Stimulated activated CD4-positive, alpha-beta T cell treated with anti-CD3 and anti-CD28 coated beads, Interleukin-4, amount 100 ng/mL, for 4 hours (primary cell): ENCODE data around the gene P2RX3.

Experiments
- DNase-seq, 2 experiments: peaks; one replicate each; pipeline ENCODE4 v3.0.0-alpha.2; 2020

P2RX3 gene

DNA sequence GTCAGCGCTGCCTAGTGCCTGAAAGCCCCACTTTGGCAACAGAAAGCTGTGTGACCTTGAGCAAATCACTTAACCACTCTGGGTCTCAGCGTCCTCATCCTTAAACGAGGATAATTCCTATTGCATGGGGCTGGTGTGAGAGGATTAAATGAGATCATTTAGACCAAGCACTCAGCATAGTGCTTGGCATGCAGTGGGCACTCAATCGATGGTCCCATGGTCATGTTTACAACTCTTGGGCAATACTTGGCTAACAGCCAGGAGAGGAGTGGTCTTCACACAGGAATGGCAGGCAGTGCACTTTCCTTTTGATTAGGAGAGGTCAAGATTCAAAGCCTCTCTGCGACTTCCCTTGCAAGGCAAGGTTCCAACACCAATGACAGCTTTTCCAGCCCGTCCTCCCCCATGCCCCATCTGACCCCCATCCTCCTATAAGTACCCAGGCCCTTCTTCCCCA, 27.5 kb upstream of the P2RX3 start:
- DNase-seq: no peak

DNA sequence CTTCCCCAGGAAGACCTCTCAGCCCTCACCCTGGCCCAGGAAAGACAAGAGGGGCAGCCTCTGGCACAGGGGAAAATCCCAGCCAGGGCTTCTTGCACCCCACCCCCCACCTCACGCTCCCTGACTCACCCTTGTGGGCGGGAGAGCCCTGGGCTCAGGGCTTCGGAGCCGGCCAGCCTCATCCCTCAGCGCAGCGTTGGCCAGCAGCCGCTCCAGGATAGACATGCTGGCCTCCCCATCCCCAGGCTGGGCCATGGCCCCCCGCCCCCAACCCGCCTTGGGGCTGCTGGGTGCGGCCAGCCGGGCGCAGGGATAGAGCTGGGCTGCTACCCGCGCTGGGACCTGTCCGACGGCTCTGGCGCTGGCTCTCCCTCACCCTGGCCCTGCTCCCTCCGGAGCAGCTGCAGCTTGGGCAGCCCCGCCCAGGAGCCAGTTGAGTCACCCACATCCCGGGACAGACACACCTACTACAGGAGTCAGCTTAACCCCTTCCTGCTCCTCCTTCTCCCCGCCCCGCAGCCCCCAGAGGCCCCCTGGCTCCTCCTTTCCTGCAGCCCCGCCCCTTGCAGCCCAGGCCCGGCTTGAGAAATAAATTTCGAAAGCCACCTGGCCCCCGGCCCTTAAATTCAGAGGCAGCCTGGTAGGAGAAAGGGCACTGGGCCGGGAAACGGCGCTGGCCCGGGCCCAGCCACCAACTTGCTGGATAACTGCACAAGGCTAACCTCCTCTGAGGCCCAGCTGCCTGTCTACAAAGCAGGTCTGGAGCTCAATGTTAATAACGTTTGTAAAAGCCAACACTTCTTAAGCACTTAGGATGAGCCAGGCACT, 26.8 kb upstream of the P2RX3 start:
- DNase-seq: peak; percentile 53 to 61

DNA sequence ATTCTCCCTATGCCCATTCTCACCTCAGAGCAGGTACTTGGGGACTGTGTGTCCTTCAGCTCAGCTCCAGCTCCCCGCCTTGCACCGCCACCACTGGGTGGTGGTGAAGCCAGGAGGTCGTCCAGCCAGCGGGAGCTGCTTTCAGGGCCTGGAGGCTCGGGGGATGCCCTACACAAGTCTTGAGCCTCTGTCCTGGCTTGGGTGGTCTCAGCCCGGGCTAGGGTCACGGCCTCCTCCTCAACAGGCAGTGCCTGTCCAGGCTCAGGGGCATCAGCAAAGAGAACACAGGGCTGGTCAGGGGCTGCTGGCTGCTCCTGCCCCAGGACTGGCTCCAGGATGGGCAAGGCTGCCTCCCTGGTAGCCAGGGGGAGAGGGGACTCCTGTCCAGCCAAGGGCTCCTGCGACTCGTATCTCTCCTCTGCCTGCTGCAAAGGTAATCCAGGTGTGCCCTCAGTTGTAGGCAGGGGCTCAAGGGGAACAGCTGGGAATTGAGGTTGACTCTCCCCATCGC, 25.6 kb upstream of the P2RX3 start:
- no peak for DNase-seq

DNA sequence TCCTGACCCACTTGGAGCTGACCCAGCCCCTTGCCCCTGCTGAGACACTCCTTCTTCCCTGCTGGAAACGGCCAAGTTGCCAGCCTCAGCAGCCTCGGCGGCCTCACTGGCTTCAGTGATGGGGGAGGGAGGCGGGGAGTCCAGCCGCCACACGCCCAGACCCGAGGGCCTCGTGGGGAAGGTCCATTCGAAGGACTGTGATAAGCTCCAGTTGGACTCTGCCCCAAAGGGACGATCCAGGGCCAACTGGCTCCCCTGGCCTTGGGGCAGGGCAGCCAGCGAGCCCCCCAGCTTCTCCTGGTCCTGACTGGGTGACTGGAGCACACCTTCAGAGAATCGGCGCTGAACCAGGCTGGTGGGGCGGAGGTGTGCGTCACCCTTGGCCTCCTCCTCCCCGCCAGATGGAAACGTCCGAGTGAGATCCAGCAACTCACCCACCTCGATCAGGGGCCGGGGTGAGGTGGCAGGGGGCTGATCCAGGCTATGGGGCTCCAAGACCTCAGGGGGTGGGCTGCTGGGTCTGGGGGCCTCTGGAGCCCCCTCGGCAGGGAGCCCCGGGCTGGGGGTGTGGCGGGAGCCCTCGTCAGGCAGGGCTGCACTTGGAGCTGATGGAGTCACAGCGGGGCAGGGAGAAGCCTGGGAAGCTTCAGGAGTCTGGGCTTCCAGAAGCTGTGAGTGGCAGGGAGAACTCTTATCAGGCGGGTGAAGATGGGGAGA, 24.9 kb upstream of the P2RX3 start:
- DNase-seq: no peak

DNA sequence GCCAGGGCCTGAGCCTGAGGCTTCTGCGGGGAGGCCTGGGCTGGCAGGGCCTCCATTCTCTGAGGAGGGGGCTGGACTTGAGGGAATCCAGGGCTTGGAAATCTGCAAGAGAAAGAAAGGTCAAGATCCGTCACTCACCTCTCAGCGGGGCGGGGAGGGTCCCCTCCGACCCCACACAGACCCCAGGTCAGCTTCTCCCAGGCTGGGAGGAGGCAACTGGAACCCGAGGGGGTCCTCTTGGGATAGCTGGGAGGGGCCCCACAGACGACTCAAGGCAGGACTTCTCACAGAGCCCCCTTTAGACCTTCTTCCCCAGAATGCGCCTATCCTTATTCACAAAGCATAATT, 24.4 kb upstream of the P2RX3 start:
- no peak for DNase-seq

DNA sequence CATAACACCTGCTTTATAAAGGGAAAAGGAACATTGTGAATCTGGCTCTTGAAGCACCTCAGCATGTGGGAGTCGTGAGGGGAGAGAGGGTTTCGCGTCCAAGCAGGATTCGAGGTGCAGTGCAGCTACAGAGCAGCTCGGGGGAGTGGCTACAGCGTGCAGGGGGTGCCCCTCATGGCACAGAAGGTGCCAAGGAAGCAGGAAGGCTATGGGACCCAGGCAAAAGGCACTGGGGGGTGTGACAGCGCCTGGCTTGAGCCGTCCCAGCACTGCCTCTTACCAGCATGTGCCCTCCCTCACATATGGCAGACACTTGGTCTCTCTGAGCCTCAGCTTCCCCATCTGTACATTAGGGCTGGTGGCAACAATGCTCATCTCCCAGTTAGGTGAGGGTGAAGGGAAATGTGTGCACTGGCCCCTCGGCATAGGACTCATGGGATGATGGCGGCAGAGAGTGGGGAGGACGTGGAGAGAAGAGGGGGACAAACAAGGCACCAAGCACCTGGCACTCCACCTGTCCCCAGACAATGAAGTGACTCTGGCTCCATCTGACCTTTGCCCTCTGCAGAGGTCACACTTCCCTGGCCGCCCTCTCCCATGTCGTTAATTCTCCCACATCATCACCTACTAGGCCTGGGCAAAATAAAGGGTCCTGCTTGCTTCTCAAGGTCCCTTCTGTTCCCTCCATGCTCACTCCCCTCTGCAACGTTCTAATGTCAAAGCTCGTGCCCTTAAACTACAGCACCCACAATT, 23.8 kb upstream of the P2RX3 start:
- no peak for DNase-seq

DNA sequence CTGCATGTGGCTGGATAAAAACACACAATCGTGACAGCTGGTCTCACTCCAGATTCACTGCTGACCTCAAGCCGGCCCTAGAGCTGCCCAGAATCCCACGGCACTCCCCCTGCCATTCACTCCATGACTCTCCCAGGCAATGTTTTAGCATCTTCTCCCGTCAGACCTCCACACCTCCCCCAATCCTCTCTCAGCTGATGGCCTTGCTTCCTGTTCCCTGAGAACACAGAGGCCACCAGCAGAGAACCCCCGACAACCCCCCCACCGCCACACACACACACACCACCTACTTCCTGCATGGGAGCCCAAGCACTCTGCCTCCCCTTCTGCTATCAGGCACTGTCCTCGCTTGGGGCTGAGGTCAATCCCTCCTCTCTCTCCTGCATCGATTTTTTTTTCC, 22.7 kb upstream of the P2RX3 start:
- DNase-seq: no peak

DNA sequence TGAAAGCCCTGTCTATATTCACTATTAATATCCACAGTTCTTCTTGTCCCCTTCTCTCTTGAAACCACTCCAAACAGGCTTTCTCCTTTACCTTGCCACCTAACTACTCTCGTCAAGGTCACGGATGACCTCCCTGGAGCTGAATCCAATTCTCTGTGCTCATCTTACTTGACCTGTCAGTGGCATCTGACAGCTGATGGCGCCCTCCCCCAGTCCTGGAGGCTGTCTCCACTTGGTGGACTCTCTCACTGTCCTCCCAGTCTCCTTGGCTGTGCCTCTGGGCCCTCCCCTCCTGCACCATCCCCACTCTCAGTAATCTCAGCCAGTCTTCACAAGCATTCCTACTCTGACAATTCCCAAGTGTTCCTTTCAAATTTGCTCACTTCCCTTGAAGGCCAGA, 22.1 kb upstream of the P2RX3 start:
- no peak for DNase-seq

DNA sequence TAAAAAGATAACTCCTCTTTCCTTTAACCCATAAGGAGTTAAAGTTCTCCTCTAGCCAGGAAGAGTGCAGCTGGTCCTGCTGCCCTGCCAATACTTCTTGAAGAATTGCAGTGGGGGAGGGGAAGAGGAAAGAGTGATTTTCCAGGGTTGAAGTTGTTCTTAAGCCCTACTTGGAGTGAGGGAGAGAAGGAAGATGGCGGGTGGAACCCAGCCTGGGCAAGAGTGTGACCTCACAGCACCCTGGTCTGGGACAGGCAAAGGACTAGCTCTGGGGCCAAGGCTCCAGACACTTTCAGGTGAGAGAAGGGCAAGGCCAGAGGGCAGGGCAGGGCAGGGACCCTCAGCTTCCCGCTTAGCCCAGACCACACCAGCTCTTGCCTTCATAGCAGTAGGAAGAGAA, 20.0 kb upstream of the P2RX3 start:
- no peak for DNase-seq

DNA sequence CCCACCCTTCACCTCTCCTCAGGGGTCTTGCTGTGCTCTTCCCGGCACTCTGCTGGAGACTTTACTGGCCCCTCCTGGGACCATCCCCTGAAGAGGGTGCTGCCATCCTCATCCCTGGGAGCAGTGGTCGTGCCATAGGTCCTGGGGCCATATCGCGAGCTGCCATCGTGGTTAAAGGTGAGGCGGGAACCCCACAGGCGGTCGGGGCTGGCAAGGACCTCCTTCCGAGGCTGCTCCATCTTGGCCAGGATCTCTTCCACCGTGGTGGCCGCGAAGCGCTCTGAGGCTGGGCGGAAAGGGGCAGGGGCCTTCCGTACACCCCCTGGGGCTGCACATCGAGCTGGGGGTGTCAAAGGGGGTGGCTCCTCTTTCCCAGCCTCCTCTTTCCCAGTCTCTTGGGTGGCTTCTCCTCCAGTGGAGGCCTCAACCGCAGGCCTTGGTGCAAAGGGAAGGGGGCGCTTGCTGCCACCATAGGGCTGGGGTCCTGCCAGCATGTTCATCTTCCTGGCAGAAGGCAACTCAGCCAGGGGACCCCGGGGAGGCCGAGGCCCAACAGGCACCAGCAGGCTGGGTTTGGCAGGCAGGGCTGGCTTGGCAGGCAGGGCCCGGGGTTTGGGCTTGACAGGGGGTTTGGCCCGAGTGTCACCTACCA, 18.0 kb upstream of the P2RX3 start:
- DNase-seq: no peak

DNA sequence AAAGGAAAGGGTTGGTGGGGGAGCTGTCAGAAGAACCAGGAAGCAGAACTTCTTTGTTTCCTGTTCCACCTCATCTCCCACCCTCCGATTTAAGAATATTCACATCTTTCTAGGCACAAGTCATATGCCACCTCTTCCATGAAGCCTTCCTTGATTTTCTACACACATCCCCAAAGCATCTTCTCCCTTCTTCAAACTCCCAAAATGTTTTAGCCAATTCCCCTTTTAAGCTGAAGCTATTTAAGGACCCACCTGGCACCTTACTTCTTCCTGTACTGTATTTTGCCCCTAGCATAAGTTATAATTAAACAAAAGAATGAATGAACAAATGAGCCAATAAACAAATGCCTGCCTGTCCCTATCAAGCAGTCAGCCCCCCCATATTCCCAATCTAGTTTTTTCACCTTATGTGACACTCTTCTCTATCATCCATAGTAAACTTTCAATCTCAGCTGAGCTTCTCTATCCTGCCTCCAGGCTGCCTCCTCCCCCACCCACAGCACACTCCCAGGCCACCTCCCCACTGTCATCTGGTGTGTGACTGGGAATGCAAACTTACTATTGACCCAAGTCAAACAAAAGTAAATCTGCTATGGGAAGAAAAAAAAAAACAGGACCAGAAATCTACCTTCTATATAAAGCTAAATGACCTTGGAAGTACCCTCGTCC, 17.3 kb upstream of the P2RX3 start:
- no peak for DNase-seq

DNA sequence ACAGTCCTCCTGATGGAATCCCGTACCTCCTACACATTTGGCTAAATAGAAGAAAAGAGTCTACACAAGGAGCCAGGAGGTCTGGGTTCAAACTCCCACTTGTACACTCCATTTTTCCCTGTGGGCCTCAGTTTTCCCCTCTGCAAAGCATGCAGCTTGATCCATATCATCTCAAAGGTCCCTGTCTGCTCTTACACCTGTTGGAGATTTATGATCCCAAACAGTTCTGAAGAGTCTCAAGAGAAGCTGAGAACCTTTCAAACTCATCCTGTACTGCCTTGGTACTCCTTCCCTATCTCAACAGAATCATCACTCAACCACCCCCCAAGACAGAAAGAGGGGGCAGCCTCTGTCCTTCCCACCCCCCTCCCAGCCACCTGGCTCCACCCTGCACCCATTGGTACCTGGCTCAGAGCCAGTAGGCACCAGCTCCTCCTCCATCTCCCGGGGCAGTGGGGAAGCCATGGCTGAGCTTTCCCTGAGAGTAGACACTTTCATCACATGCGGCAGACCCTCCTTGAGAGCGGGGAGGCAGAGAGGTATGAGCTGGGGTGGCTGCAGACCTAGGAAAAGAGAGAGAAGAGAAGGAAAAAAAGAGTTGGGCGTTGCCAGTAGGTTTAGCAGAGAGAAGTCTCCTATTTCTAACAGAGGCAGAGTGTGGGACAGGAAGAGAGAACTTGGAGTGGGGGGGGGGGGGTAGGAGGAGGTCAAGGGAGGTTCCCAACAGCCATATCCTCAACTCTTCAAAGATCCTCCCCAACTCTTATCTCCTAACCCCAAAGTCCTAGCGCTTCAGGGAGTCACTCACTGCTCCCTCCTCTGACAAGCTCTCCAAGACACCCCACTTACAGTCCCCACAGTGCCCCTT, 16.5 kb upstream of the P2RX3 start:
- no peak for DNase-seq

DNA sequence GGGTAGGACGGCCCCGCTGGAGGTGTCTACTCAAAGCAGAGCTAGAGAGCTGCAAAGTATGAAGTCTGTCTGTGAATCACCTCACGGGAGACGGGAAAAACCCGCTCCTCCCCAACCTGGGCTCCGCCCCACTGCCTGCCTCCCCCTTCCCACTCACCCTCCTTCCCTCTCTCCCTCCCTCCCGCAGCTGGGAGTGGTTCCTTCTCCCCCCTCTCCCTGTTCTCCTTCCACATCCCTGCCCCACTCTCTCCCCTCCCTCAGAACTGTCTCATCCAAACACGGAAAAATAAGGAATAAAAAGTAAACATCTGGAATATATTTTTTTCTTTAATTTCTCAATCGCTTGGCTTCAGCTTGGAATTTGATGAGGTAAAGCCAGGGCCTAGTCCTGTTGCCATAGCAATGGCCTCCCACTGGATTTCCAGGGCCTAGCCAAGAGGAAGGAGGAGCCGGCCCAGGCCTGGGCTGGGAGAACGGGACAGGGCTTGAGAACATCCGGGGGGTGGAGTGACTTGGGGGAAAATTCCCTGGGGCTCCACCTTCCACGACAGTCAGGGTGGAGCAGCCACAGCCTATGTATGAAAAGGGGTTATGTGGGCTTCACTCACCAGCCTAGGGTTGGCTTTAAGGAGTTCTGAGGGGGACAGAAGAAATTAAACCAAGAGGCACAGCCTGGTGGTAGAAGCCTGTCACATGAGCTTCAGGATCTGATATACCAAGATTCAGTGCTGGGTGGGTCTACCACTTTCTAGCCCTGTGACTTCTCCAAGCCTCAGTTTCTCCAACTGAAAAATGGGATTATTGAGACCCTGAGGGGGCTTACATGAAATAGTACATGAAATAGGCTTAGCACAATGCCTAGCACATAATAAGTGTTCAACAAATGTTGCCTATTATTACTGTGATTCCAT, 15.6 kb upstream of the P2RX3 start:
- DNase-seq: peak in 1 of 2 experiments; percentile 21

DNA sequence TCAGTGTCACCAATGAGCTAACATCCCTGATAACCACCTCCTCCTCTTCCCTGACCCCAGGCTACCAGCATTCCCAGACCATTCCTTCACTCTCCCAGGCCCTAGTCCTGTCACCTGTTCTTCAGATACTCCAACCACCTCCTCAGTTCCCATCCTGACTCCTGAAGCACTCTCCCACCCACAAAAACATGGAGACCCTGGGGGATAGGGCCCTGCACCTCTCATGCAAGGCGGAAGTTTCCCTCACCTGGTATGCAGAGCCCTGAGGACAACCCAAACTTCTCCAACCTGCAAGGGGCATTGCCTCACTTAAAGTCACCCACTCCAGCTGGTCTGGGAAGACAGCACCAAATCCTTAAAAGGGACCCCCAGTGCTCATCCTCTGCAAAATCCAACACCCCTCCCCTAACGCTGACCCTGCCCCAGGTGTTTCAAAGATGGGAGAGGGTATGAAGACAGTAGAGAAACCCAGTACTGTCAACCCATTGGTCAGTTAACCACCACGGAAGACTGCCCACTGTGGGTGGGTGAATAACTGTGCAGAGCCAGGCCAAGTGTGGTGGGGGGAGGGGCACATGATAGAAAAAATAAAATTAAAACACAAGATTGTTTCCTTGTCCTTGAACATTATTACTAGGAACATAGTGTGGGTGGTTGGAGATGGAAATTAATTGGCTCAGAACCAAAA, 14.8 kb upstream of the P2RX3 start:
- no peak for DNase-seq

DNA sequence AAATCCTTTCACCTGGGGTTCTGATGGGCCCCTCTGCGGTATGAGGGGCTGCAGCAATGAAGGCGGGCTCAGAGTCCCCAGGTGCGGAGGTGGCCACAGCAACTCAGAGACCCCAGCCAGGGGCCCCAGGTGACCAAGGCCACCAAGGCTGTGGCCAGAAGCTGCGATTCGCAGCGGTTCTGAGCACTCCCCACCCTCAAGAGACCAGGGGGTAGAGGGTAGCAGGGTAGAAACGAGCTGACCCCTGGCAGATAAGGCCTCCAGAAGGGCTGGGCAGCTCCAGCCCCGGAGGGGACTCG, 14.3 kb upstream of the P2RX3 start:
- DNase-seq: no peak

DNA sequence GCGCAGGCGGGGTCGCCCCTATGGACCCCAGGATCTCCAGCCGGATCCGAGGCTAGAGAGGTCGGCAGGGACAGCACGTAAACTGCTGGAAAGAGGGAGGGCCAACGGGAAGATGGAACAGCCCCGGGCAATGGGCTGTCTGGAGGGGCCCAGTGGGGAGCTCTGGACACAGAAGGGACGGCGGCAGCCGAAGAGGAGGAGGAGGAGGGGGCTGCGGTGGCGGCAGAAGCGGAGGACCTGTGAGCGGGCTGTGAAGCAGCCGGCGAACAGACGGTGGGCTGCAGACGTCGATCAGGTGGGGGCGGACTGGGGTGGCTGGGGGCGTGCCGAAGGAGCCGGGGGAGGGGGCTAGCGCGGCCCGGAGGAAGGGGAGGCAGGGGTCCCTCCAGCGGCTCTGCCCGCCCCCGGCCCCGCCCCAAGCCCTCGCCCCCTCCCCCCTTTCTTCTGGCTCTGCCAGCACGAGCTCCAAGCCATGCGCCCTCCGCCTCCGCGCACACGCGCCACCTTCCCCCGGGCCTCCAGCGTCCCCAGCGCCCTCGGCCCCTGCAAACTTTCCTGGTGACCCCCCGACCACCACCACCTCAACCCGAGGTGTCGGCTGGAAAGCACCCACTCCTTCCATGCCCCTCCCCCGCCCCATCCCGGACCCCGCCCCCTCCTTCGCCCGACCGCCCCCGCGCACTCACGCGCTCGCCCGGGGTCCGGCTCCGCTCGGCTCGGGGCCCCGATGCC, 13.8 kb upstream of the P2RX3 start:
- peak in 1 of 2 experiments; percentile 25 for DNase-seq

DNA sequence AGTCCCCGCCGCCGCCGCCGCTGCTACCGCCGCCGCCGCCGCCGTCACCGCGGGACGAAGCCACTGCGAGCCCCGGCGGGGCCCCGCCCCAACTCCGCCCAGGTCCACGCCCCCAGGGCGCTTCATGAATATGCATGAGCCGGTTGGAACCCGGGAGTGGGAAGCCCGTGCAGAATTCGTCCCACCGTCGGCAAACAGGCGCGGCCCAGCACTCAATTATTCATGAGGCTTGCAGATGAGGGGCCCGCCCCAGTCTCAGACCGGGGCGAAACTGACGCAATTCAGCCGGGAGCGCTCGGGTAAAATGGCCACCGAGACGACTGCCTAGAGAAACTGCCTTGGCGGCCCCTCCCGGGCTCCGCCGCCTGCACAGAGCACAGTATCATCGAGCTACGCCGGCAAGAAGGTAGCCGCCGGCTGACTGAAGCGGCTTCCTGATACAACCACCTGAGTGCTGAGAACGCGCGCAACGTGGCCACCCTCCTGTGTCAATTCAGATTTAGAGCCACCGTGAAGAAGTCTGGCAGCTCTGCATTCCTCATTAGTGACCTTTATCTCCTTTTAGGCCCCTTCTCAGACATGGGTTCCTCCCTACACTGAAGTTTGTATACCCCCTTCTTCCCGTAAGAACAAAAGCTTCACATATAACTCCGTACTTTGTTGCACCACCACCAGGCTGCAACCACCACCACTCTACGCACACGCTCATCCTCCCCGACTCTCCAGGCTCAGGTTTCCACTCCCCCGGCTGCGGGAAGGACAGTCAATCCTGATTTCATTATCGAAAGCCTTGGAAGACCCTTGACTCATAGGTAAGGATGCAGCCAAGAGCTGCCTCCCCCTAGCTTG, 13.0 kb upstream of the P2RX3 start, which contains the start of gene TNKS1BP1:
Gene TNKS1BP1, minus strand, starts transcription at position 67 of the 849 bp plus-strand sequence. CDS start 3,067 bp downstream, outside the sequence.
- DNase-seq: peak; percentile 91 to 93

DNA sequence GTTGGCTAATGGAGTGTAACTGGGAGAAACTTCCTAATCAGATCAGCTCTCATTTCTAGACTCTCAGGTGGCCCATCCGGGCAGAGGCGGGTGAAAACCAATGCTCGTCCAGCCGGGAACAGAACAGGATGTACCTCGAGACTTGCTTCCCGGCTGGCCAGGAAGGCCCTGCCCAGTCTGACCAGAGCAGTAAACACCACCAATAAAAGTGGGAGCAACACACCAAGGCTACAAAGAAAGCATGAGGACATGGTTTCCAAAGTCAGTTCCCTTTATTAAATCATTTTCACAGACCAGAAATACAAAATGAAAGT, 12.5 kb upstream of the P2RX3 start:
- DNase-seq: no peak
